Measurements from ENCODE around the gene COL4A5. TPM values are rescaled to one million over a fixed set of nuclear protein-coding genes. Genes with fewer than 3 reads are reported as not detected.

Gene COL4A5
- total RNA-seq, 1 donor from 2014 or later = 48.4 TPM

DNA sequence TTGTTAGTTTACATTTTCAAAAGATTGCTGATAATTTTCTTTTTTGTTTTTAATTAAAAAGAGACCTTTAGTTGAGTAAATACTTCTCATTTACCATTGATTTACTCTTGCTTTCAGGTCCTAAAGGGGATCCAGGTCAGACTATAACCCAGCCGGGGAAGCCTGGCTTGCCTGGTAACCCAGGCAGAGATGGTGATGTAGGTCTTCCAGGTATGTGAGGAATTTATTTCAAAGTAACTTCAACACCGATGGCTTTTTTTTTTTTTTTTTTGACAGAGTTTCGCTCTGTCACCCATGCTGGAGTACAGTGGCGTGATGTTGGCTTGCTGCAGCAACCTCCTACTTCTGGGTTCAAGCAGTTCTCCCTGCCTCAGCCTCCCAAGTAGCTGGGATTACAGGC, 161.6 kb downstream of the COL4A5 start:
- no peaks in the 10 kb centered on the region for H3K27me3 ChIP-seq (ENCODE audit: control insufficient read depth, insufficient read depth, low read length)
- H3K4me3 ChIP-seq (ENCODE audit: low read depth, low read length) = no peak overlapping the region
- TF ChIP-seq, protein P1, sequence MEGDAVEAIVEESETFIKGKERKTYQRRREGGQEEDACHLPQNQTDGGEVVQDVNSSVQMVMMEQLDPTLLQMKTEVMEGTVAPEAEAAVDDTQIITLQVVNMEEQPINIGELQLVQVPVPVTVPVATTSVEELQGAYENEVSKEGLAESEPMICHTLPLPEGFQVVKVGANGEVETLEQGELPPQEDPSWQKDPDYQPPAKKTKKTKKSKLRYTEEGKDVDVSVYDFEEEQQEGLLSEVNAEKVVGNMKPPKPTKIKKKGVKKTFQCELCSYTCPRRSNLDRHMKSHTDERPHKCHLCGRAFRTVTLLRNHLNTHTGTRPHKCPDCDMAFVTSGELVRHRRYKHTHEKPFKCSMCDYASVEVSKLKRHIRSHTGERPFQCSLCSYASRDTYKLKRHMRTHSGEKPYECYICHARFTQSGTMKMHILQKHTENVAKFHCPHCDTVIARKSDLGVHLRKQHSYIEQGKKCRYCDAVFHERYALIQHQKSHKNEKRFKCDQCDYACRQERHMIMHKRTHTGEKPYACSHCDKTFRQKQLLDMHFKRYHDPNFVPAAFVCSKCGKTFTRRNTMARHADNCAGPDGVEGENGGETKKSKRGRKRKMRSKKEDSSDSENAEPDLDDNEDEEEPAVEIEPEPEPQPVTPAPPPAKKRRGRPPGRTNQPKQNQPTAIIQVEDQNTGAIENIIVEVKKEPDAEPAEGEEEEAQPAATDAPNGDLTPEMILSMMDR (IDR thresholded peaks at IDR 0.05; ENCODE audit: insufficient read depth, low read length, severe bottlenecking) = no peak
- H3K36me3 ChIP-seq (ENCODE audit: control insufficient read depth, insufficient read depth, low read length) = peaks cover 2% of the 10 kb centered on the region
- FAIRE-seq = no peak
- DNase-seq (ENCODE audit: low read depth) = no peak

DNA sequence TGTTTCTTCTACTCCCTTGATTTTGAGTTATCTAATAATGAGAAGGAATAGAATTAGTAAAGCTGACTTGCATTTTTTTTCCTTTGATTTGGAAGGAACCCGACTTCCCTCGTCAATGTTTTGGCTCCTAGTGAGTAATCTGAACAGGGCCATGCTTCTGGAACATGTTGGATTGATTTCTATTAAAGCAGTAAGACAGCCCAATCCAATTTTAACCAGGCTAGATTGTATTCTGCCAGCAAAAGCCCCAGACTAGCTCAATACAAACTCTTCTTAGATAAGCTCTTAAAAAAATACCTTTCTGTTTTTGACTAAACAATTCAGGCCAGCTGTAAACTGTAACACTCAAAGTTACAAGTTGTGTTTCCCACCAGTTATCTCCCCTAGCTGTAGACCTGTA, 170.5 kb downstream of the COL4A5 start:
- no peaks in the 10 kb centered on the region for H3K27me3 ChIP-seq (ENCODE audit: control insufficient read depth, insufficient read depth, low read length)
- no peak for FAIRE-seq
- TF ChIP-seq, protein P1 (IDR thresholded peaks at IDR 0.05; ENCODE audit: insufficient read depth, low read length, severe bottlenecking) = no peak

DNA sequence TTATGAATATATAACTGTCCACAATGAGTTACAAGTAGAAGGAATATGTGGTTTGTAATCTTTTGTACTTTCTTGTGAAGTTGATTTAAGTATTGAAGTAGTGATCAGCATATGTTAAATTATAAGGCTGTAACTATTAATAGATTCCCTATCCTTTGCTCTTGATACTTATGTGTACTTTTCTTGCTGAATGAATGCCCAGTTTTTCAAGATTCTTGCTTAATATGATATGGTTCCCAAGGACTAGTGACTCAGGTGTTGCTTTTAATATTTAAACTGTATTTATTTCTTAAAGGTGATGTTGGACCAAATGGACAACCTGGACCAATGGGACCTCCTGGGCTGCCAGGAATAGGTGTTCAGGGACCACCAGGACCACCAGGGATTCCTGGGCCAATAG, 175.0 kb downstream of the COL4A5 start:
- H3K4me3 ChIP-seq (ENCODE audit: low read depth, low read length) = no peak overlapping the region
- DNase-seq (ENCODE audit: low read depth) (no peak), FAIRE-seq (no peak)
- no peaks in the 10 kb centered on the region for H3K36me3 ChIP-seq (ENCODE audit: control insufficient read depth, insufficient read depth, low read length)
- TF ChIP-seq, protein P1 (IDR thresholded peaks at IDR 0.05; ENCODE audit: insufficient read depth, low read length, severe bottlenecking) = no peak
- no peaks in the 10 kb centered on the region for H3K27me3 ChIP-seq (ENCODE audit: control insufficient read depth, insufficient read depth, low read length)

More for the DNA sequence above, 170.5 kb downstream of the COL4A5 start:
- no peak for DNase-seq (ENCODE audit: low read depth)
- H3K4me3 ChIP-seq (ENCODE audit: low read depth, low read length) = no peak overlapping the region
- peaks cover 4% of the 10 kb centered on the region for H3K36me3 ChIP-seq (ENCODE audit: control insufficient read depth, insufficient read depth, low read length)

DNA sequence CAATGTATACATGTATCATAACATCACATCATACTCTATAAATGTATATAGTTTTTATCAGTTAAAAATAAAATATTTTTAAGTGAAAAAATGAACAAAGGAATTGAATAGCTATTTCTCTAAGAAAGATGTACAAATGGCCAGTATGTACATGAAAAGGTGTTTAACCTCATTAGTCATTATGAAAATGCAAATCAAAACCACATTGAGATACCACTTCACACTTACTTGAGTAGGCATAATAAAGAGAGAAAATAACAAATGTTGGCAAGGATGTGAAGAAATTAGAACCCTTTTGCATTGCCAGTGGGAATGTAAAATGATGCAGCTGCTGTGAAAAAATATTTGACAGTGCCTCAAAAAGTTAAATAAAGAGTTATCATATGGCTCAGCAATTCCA, 201.2 kb downstream of the COL4A5 start:
- TF ChIP-seq, protein P1 (IDR thresholded peaks at IDR 0.05; ENCODE audit: insufficient read depth, low read length, severe bottlenecking) = no peak
- no peak for FAIRE-seq
- H3K36me3 ChIP-seq (ENCODE audit: control insufficient read depth, insufficient read depth, low read length) = no peaks in the 10 kb centered on the region
- H3K27me3 ChIP-seq (ENCODE audit: control insufficient read depth, insufficient read depth, low read length) = no peaks in the 10 kb centered on the region
- H3K4me3 ChIP-seq (ENCODE audit: low read depth, low read length) = no peak overlapping the region
- DNase-seq (ENCODE audit: low read depth) = no peak

DNA sequence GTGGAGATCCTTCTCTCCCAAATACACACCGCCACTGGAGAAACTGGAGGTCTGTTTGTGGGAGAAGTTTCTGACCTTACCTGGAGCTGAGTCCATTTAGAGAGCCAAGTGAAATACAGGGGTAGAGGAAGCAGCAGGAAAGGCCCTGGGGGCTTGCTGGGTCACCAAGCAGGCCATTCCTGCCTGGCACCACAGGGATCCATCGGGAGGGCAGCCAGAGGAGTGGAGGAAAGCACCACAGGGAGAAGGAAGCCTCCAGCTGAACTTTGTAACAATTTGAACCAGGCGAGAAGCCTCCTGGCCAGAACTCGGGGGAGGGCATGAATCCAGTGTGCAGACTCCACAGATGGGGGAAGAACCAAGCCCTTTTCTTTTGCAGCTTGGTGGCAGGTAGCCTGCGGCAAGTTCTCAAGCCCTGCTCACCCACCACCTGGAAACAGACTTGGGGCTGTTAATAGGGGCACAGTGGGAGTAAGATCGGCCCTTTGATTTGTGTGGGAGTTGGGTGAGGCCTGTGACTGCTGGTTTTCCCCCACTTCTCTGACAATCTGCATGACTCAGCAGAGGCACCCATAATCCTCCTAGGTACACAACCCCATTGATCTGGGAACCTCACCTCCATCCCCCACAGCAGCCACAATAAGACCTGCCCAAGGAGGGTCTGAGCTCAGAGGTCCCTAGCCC, 202.1 kb downstream of the COL4A5 start:
- Histone ChIP-seq H3K4me3 (ENCODE audit: low read depth, low read length) (no peak overlapping the region), H3K27me3 (ENCODE audit: control insufficient read depth, insufficient read depth, low read length) (no peaks in the 10 kb centered on the region), H3K36me3 (ENCODE audit: control insufficient read depth, insufficient read depth, low read length) (no peaks in the 10 kb centered on the region)
- FAIRE-seq (no peak), DNase-seq (ENCODE audit: low read depth) (no peak)
- TF ChIP-seq, protein P1 (IDR thresholded peaks at IDR 0.05; ENCODE audit: insufficient read depth, low read length, severe bottlenecking) = no peak

DNA sequence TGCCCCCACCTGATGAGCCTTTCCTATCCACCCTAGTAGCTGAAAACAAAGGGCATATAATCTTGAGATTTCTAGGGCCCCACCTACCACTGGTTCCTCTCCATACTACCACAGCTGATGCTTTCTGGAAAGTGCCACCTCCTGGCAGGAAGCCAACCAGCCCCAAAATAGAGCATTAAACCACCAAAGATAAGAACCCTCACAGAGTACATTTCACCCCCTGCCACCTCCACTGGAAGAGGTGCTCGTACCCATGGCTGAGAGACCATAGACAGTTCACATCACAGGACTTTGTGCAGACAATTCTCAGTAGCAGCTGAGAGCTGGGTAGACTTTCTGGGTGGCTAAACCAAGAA, 202.6 kb downstream of the COL4A5 start:
- DNase-seq (ENCODE audit: low read depth) = no peak
- Histone ChIP-seq H3K36me3 (ENCODE audit: control insufficient read depth, insufficient read depth, low read length) (no peaks in the 10 kb centered on the region), H3K27me3 (ENCODE audit: control insufficient read depth, insufficient read depth, low read length) (no peaks in the 10 kb centered on the region), H3K4me3 (ENCODE audit: low read depth, low read length) (no peak overlapping the region)
- TF ChIP-seq, protein P1 (IDR thresholded peaks at IDR 0.05; ENCODE audit: insufficient read depth, low read length, severe bottlenecking) = no peak
- FAIRE-seq = no peak
